Right lobe of liver (tissue), 6 donors: ENCODE data around the gene ELOA. TPM values are rescaled to one million over a fixed set of nuclear protein-coding genes. Genes with fewer than 3 reads are reported as not detected.

Source experiments
- ATAC-seq, 4 donors: fragments of 200-7000 bp; cut with Tn5 transposase; one replicate each; pipeline ENCODE4 v1.9.1; 2020; ENCODE audit warnings: mild to moderate bottlenecking in 4 of 4, moderate library complexity in 4 of 4
- DNase-seq, 3 donors: peaks; one replicate each; pipeline ENCODE4 v3.0.0-alpha.2; 2020
- H3K27ac ChIP-seq, 3 donors: fragments of 200-600 bp; one replicate each; pipeline ENCODE4 v1.8.0; 2022
- H3K27me3 ChIP-seq, 2 donors: fragments of 200-600 bp; one replicate each; pipeline ENCODE4 v1.8.0; 2022
- H3K36me3 ChIP-seq, 4 donors: fragments of 200-600 bp; sonication (generic) in 1 of 4; one replicate each; pipeline versions ENCODE4 v1.5.1 to v1.8.0; 2017 to 2022; ENCODE audit warnings: control low read depth in 1 of 4
- H3K4me1 ChIP-seq, 4 donors: fragments of 200-600 bp; sonication (generic) in 1 of 4; one replicate each; pipeline versions ENCODE4 v1.5.1 to v1.8.0; 2017 to 2022; ENCODE audit warnings: control low read depth in 1 of 4
- H3K4me3 ChIP-seq, 3 donors: fragments of 200-600 bp; one replicate each; pipeline ENCODE4 v1.8.0; 2022
- H3K9me3 ChIP-seq, 4 donors: fragments of 200-600 bp; sonication (generic) in 1 of 4; one replicate each; pipeline versions ENCODE4 v1.5.1 to v1.8.0; 2017 to 2022; ENCODE audit warnings: control low read depth in 1 of 4
- CTCF ChIP-seq, 4 donors: fragments of 200-600 bp in 3 of 4; fragments of 450-650 bp in 1 of 4; IDR thresholded peaks; one replicate each; pipeline versions ENCODE4 v1.5.1 to v1.8.0; 2016 to 2022; ENCODE audit warnings: antibody characterized with exemption in 4 of 4, mild to moderate bottlenecking in 2 of 4
- POLR2A ChIP-seq: fragments of 450-650 bp; IDR thresholded peaks from one replicate; pipeline ENCODE4 v1.6.1; 2017; ENCODE audit warnings: antibody characterized with exemption, mild to moderate bottlenecking
- WGBS: methylation state at CpG from one replicate; pipeline ENCODE4 v1.1.6; 2018; ENCODE audit warnings: low coverage, low lambda C conversion rate; ENCODE audit not compliant: insufficient coverage; ENCODE audit errors: missing lambda C conversion rate; 5-methylcytosine and 5-hydroxymethylcytosine counted together
- intact Hi-C, 2 donors: fragments of 100-400 bp; cut with DNase I; formaldehyde crosslinking; loops; one replicate each; pipeline versions ENCODE4 v1.11.2 to v1.14.1; 2022
- total RNA-seq, 6 experiments: library from RNA; depleted of rRNA in 2 of 6; stranded (reverse); fragments of >200 nt in 2 of 6; fragmentation: NEBNext Ultra II Directional in 3 of 6; extraction: Animal tissue kit (Norgen Biotek cat#: 25700) in 3 of 6; gene quantifications; one replicate each; pipeline versions ENCODE4 v1.1.0 to v1.2.4, GENCODE V29; 2016 to 2023
- donor health status: DM: no; HTN: yes; CAD: no.
- donor health status: DM: no; HTN: no; CAD: no.
- donor health status: DM: no; HTN: no; CAD: no.
- donor health status: DM: no; HTN: yes; CAD: no.
- donor health status: DM: no; HTN: yes; CAD: no.

Gene ELOA
- total RNA-seq, 6 experiments from 2014 or later, result 21.1 to 42.2 (median 36.1) TPM

DNA sequence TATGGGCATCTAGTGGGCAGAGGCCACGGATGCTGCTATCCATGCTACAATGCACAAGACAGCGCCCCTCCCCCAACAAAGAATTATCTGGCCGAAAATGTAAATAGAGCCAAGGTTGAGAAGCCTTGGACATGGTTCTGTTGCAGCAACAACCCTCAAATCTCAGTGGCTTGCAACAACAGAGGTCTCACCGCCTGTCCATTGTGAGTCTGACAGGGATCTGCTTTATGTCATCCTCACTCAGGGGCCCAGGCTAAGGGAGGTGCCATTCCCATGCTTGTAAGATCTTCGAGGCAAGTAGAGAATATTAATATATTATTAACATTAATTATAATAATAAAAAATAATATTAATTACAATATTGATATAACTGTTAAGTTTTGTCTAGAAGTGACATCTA lies 25.5 kb downstream of the ELOA start:
- ATAC-seq (no peak), DNase-seq (no peak)
- Histone ChIP-seq H3K27ac (no peak overlapping the region), H3K27me3 (no peaks in the 10 kb centered on the region), H3K4me1 (peaks cover 0 to 29% (median 7%) of the 10 kb centered on the region in 4 donors), H3K36me3 (peaks cover 0 to 8% (median 5%) of the 10 kb centered on the region in 4 donors), H3K4me3 (no peak overlapping the region), H3K9me3 (no peaks in the 10 kb centered on the region)
- intact Hi-C loops, result no loop called here
- 80% methylated on average over 4 of the region's 5 CpGs for WGBS
- TF ChIP-seq POLR2A (no peak), CTCF (IDR thresholded peaks at IDR 0.05) (no peak)

DNA sequence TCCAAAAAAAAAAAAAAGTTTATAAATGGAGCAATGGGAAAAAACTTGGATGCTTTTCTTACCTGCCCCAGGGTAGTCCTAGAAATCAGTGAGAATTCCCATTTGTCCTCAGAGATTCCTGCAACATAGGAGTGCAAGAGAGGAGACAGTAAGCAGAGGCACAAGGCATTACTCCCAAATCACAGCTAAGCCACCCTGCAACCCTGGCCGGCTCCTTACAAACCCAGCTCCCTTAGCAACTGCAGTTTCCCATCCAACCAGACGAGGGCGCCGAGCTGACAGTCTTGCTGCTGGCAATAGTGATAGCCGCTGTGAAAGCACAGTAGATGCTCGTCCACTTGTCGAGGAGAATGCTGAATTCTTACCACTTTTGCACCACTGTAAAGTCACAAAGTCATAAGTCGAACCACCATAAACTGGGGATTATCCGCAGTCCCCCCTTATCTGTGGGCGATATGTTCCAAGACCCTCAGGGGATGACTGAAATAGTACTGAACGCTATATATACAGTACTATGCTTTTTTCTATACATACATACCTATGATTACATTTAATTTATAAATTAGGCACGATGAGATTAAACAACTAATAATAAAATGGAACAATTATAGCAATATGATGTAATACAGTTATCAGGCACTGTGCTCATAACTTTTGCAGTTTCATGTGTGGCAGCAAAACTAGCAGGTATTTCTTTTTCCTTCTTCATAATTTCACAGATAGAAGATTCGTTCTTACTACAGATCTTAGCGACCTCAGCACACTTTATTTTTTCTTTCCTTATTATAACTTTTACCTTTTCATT lies 29.0 kb downstream of the ELOA start:
- H3K9me3 ChIP-seq, result no peaks in the 10 kb centered on the region
- intact Hi-C loops, result no loop called here
- no peak for TF ChIP-seq POLR2A
- TF ChIP-seq CTCF (IDR thresholded peaks at IDR 0.05), result peak; percentile 90 to 96 (median 95)
- H3K27me3 ChIP-seq, result no peaks in the 10 kb centered on the region
- 18% methylated on average over 10 of the region's 14 CpGs for WGBS
- peak; percentile 87 to 88 (median 88) for DNase-seq
- H3K27ac ChIP-seq, result no peak overlapping the region
- H3K36me3 ChIP-seq, result peaks cover 0 to 8% (median 4%) of the 10 kb centered on the region in 4 donors
- peak; percentile 81 to 90 (median 88) for ATAC-seq
- peaks cover 0 to 47% (median 21%) of the 10 kb centered on the region in 4 donors for H3K4me1 ChIP-seq
- H3K4me3 ChIP-seq, result no peak overlapping the region

DNA sequence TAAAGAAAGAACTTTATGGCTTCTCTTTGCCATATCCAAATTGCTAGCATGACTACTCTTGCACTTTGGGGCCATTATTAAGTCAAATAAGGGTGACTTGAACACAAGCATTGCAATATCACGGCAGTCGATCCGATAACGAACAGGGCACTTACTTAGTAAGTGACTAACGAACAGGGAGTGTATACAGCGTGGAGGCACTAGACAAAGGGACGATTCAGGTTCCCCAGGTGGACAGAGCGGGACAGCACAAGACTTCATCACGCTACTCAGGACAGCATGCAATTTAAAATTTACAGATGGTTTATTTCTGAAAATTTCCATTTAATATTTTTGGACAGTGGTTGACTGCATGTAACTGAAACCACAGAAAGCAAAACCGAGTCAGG lies 29.6 kb downstream of the ELOA start:
- Histone ChIP-seq H3K4me1 (peaks cover 0 to 50% (median 21%) of the 10 kb centered on the region in 4 donors), H3K27me3 (no peaks in the 10 kb centered on the region), H3K4me3 (no peak overlapping the region), H3K9me3 (no peaks in the 10 kb centered on the region), H3K36me3 (peaks cover 0 to 8% (median 4%) of the 10 kb centered on the region in 4 donors), H3K27ac (peak overlapping the region in 1 of 3 donors; percentile 24)
- TF ChIP-seq CTCF (IDR thresholded peaks at IDR 0.05) (no peak), POLR2A (no peak)
- 49% methylated on average over 9 of the region's 10 CpGs for WGBS
- intact Hi-C loops, result no loop called here
- DNase-seq (no peak), ATAC-seq (no peak)

DNA sequence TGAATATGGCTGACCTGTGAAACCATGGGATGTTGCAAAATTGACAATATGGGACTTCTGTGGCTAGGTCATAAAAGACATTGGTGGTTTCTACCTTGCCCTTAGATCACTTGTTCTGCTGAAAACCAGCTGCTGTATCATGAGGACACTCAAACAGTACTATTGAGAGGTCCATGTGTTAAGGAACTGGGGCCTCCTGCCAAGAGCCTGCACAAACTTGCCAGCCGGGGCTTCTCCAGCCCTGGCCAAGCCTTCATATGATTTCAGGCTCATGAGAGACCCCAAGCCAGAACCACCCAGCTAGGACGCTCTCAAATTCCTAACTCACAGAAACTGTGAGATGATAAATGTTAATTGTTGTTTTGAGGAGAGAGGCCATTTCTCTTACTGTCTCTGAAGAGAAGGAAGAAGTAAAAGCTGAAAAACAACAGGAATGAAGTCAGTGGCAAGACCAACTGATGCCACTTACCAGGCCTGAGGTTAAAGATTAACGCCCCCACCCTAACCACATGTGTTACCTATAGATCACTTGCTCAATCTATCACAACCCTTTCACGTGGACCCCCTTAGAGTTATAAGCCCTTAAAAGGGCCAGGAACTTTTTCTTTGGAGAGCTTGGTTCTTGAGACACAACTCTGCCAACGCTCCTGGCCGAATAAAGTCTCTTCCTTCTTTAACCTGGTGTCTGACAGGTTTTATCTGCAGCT lies 31.1 kb downstream of the ELOA start:
- 60% methylated on average over 5 of the region's 6 CpGs for WGBS
- no peaks in the 10 kb centered on the region for H3K27me3 ChIP-seq
- intact Hi-C loops, result no loop called here
- TF ChIP-seq CTCF (IDR thresholded peaks at IDR 0.05), result no peak
- no peak for TF ChIP-seq POLR2A
- H3K9me3 ChIP-seq, result no peaks in the 10 kb centered on the region
- no peak for ATAC-seq
- no peak overlapping the region for H3K4me3 ChIP-seq
- H3K36me3 ChIP-seq, result peaks cover 0 to 3% (median under 1%) of the 10 kb centered on the region in 4 donors
- peaks cover 0 to 55% (median 23%) of the 10 kb centered on the region in 4 donors for H3K4me1 ChIP-seq
- peak overlapping the region in 2 of 3 donors; percentile 24 to 50 for H3K27ac ChIP-seq
- DNase-seq, result no peak
